ENCODE results near the gene SH2D3C.
"Not testable (repeated sequence)": the region's sequence is repeated elsewhere in the genome, so short reads cannot be mapped to it uniquely, and the experiment has no call there.

SH2D3C gene

GRCh38 chr9:127783111-127784008 lies 4.9 kb upstream of the SH2D3C start:
- H3K9me3 ChIP-seq, result no peaks in the 10 kb centered on the region
- peaks cover 5% of the 10 kb centered on the region for H3K4me1 ChIP-seq
- H3K4me3 ChIP-seq, result no peak overlapping the region
- peaks cover 20% of the 10 kb centered on the region for H3K36me3 ChIP-seq (replicated peaks)
- no peaks in the 10 kb centered on the region for H3K27me3 ChIP-seq (ENCODE audit: low read depth)
- in situ Hi-C loops (cut with MboI; ENCODE audit: low sequenced_read_pairs), result loop anchor here (5.0 kb wide), 1 partner anchor 46 kb away; the partner anchor contains the start of gene TOR2A
- DNase-seq (ENCODE audit: low spot score in 2 of 2), result no peak

DNA sequence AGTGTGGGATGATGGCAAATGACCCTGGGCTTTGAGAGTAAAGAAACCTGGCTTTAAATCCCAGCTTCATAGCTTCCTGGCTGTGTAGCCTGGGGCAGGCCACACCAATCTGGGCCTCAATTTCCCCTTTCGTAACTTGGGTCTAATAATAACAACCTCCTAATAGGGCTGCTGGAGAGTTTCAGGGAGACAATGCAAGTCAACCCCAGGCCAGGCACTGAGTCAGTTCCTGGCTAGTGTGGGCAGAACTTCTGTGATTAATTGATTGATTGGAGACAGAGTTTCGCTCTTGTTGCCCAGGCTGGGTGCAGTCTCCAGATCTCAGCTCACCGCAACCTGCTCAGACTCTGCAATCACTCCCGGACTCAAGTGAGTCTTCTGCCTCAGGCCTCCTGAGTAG lies 3.3 kb upstream of the SH2D3C start:
- Histone ChIP-seq H3K27me3 (ENCODE audit: low read depth) (no peaks in the 10 kb centered on the region), H3K4me1 (peaks cover 3% of the 10 kb centered on the region; the same call in 1 of the 2 replicates), H3K9me3 (no peaks in the 10 kb centered on the region), H3K4me3 (no peak overlapping the region), H3K36me3 (replicated peaks) (peaks cover 5% of the 10 kb centered on the region; the same call in 1 of the 2 replicates)
- in situ Hi-C loops (cut with MboI; ENCODE audit: low sequenced_read_pairs), result loop anchor here (5.0 kb wide), 1 partner anchor 45 kb away; the partner anchor contains the start of gene TOR2A
- no peak for DNase-seq (ENCODE audit: low spot score in 2 of 2)

GRCh38 chr9:127780909-127781308 lies 2.4 kb upstream of the SH2D3C start:
- in situ Hi-C loops (cut with MboI; ENCODE audit: low sequenced_read_pairs), result loop anchor here (5.0 kb wide), 1 partner anchor 44 kb away; the partner anchor contains the start of gene TOR2A
- not testable (repeated sequence) for H3K9me3 ChIP-seq; H3K4me3 ChIP-seq; H3K36me3 ChIP-seq (replicated peaks); H3K4me1 ChIP-seq; DNase-seq (ENCODE audit: low spot score in 2 of 2); H3K27me3 ChIP-seq (ENCODE audit: low read depth)

DNA sequence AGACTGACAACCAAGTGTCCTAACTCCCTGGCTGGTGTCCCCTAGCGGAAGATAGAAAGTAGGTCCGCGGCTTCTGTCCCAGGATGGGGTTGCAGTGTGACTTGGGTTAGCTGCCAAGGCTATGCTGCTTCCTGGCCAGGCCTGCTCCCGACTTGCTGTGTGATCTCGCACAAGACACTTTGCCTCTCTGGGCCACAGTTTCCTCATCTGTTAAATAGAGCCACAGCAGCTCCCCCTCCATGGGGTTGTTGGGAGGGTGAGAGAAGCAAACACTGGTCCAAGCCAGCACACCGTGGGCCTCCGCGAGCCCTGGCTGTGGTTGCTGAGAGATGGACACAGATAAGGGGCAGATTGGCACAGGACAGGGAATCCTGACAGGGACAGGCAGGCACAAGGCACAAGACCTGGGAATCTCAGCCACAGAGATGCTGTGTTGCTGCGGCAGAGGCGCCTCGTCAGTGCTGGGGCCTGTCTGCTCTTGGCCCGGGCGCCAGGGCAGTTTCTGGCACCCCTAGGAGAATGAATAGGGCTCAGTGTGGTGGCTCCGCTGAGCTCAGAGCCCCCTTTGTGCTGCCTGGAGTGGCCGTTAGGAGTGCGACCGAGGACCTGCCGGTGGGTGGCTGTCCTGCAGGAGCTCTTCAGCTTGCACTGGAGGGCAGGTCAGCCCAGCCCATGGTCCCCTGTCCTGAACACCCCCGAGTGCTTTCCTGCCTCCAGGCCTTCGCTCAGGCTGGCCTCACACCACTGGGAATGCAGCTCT lies 1.8 kb upstream of the SH2D3C start:
- Histone ChIP-seq H3K4me1 (peaks cover 3% of the 10 kb centered on the region; the same call in 1 of the 2 replicates), H3K27me3 (ENCODE audit: low read depth) (no peaks in the 10 kb centered on the region), H3K36me3 (replicated peaks) (no peaks in the 10 kb centered on the region), H3K9me3 (no peaks in the 10 kb centered on the region), H3K4me3 (no peak overlapping the region)
- DNase-seq (ENCODE audit: low spot score in 2 of 2), result no peak
- in situ Hi-C loops (cut with MboI; ENCODE audit: low sequenced_read_pairs), result loop anchor here (5.0 kb wide), 1 partner anchor 43 kb away; the partner anchor contains the start of gene TOR2A

DNA sequence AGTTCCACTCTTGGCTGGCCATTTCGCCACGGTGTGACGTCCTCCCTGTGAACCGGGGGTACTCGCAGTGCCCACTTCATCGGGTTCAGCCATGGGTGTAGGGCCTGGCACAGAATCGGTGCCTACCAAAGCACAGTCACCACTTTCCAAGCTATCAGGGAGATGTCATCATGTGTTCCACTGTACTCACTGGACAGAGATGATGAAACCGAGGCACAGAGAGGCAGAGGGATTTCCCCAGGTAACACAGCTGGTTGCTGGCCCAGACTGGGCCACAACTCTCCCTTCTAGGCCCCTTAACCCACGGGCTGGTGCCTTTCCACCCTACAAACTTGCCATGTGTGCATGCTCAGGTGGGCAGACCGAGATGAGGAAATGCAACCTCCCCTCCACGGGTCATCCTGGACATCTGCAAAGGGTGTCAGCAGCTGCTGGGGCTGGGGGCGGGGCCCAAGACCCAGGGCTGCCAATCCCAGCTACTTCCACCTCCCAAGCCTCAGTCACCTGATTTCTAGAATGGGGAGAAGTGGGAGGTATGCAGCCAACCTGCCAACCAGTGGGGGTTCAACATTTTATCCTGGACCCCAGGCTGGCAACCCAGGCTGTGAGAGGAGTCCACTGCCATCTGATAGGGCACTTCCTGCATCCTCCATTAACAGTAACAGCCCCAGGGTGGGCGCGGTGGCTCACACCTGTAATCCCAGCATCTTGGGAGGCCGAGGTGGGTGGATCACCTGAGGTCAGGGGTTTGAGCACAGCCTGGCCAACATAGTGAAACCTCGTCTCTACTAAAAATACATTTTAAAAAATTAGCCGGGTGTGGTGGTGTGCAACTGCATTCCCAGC lies 893 bp upstream of the SH2D3C start:
- no peak for DNase-seq (ENCODE audit: low spot score in 2 of 2)
- H3K4me3 ChIP-seq, result no peak overlapping the region
- H3K4me1 ChIP-seq, result no peaks in the 10 kb centered on the region
- no peaks in the 10 kb centered on the region for H3K9me3 ChIP-seq
- no peaks in the 10 kb centered on the region for H3K36me3 ChIP-seq (replicated peaks)
- no peaks in the 10 kb centered on the region for H3K27me3 ChIP-seq (ENCODE audit: low read depth)
- in situ Hi-C loops (cut with MboI; ENCODE audit: low sequenced_read_pairs), result no loop called here

DNA sequence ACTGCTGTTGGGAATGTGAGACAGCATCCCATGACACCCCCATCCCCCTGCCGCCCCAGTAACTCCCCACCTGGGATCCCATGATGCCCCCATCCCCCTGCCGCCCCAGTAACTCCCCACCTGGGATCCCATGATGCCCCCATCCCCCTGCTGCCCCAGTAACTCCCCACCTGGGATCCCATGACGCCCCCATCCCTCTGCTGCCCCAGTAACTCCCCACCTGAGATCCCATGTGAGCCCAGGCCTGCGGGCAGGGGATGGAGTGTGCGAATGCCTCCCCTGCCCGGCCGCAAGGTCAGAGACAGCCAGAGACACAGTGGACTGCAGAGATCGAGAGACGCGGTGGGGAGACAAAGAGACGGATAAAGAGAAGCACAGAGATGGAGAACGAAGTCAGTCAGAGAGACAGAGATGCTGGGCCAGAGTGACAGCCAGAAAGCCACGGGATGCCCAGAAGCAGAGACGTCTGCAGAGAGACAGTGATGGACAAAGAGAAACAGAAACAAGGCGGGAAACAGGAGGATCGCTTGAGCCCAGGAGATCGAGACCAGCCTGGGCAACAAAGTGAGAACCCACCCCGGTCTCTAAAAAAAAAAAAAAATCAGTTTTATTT lies 992 bp downstream of the SH2D3C start:
- Histone ChIP-seq H3K4me1 (no peaks in the 10 kb centered on the region), H3K4me3 (no peak overlapping the region), H3K36me3 (replicated peaks) (no peaks in the 10 kb centered on the region), H3K27me3 (ENCODE audit: low read depth) (no peaks in the 10 kb centered on the region), H3K9me3 (no peaks in the 10 kb centered on the region)
- DNase-seq (ENCODE audit: low spot score in 2 of 2), result no peak
- in situ Hi-C loops (cut with MboI; ENCODE audit: low sequenced_read_pairs), result no loop called here

GRCh38 chr9:127776924-127777289 lies 1.6 kb downstream of the SH2D3C start:
- Histone ChIP-seq H3K36me3 (replicated peaks) (no peaks in the 10 kb centered on the region), H3K27me3 (ENCODE audit: low read depth) (no peaks in the 10 kb centered on the region), H3K9me3 (no peaks in the 10 kb centered on the region), H3K4me3 (no peak overlapping the region), H3K4me1 (no peaks in the 10 kb centered on the region)
- no peak for DNase-seq (ENCODE audit: low spot score in 2 of 2)
- in situ Hi-C loops (cut with MboI; ENCODE audit: low sequenced_read_pairs), result no loop called here

DNA sequence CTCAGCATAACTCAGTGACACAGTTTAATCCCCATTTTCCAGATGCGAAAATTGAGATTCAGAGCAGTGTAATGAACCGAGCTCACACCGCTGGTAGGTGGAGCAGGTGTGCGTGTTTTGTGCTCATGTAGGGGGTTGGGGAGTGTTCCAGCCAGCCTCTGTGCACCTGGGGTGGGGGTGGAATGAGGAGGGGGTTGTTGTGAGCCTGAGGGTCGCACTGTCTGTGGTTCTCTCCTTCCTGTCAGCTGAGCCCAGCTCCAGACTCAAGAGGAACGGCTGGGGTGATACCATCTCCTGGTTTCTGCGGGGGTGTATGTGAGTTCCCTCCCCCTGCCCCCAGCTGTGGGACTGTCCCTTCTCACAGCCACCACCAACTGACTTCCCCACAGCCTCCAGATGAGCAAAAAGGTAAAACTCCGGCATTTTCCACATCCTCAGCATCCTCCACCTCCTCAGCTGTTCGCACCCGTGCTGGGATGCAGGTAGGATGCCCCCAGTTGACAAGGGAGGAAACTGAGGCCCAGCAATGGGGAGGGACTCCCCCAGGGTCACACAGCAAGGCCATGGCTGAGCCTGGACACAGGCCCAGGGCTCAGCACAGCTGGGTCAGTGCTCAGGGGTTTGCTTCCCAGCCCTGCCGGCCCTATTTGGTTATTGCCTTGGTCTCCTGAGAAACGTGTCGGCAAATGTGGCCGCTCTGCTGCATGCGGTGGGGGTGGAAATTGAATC lies 2.1 kb downstream of the SH2D3C start:
- no peaks in the 10 kb centered on the region for H3K27me3 ChIP-seq (ENCODE audit: low read depth)
- no peaks in the 10 kb centered on the region for H3K9me3 ChIP-seq
- H3K4me1 ChIP-seq, result no peaks in the 10 kb centered on the region
- H3K4me3 ChIP-seq, result no peak overlapping the region
- H3K36me3 ChIP-seq (replicated peaks), result no peaks in the 10 kb centered on the region
- peak in 1 of 2 experiments; percentile 53 for DNase-seq (ENCODE audit: low spot score in 2 of 2)
- in situ Hi-C loops (cut with MboI; ENCODE audit: low sequenced_read_pairs), result no loop called here

GRCh38 chr9:127773981-127774380 lies 4.5 kb downstream of the SH2D3C start:
- DNase-seq (ENCODE audit: low spot score in 2 of 2), result no peak
- in situ Hi-C loops (cut with MboI; ENCODE audit: low sequenced_read_pairs), result no loop called here
- no peak overlapping the region for H3K4me3 ChIP-seq
- 0 out of 2 replicates have a peak, but pooled peaks cover 5% of the 10 kb centered on the region for H3K4me1 ChIP-seq
- no peaks in the 10 kb centered on the region for H3K27me3 ChIP-seq (ENCODE audit: low read depth)
- no peaks in the 10 kb centered on the region for H3K36me3 ChIP-seq (replicated peaks)
- no peaks in the 10 kb centered on the region for H3K9me3 ChIP-seq

- no peaks in the 10 kb centered on the region for H3K9me3 ChIP-seq
- H3K27me3 ChIP-seq (ENCODE audit: low read depth), result no peaks in the 10 kb centered on the region
- H3K4me3 ChIP-seq, result no peak overlapping the region
- H3K36me3 ChIP-seq (replicated peaks), result no peaks in the 10 kb centered on the region
- DNase-seq (ENCODE audit: low spot score in 2 of 2), result no peak
- H3K4me1 ChIP-seq, result 0 out of 2 replicates have a peak, but pooled peaks cover 5% of the 10 kb centered on the region
- in situ Hi-C loops (cut with MboI; ENCODE audit: low sequenced_read_pairs), result no loop called here
Measured at GRCh38 chr9:127773272-127773671, 5.2 kb downstream of the SH2D3C start.

GRCh38 chr9:127772603-127773002 lies 5.9 kb downstream of the SH2D3C start:
- 0 out of 2 replicates have a peak, but pooled peaks cover 5% of the 10 kb centered on the region for H3K4me1 ChIP-seq
- H3K9me3 ChIP-seq, result no peaks in the 10 kb centered on the region
- no peaks in the 10 kb centered on the region for H3K27me3 ChIP-seq (ENCODE audit: low read depth)
- in situ Hi-C loops (cut with MboI; ENCODE audit: low sequenced_read_pairs), result no loop called here
- no peak overlapping the region for H3K4me3 ChIP-seq
- no peaks in the 10 kb centered on the region for H3K36me3 ChIP-seq (replicated peaks)
- DNase-seq (ENCODE audit: low spot score in 2 of 2), result no peak

GRCh38 chr9:127771570-127772189 lies 6.8 kb downstream of the SH2D3C start:
- H3K27me3 ChIP-seq (ENCODE audit: low read depth), result no peaks in the 10 kb centered on the region
- DNase-seq (ENCODE audit: low spot score in 2 of 2), result no peak
- in situ Hi-C loops (cut with MboI; ENCODE audit: low sequenced_read_pairs), result no loop called here
- H3K4me1 ChIP-seq, result 0 out of 2 replicates have a peak, but pooled peaks cover 5% of the 10 kb centered on the region
- H3K9me3 ChIP-seq, result no peaks in the 10 kb centered on the region
- peak overlapping the region; percentile 37 for H3K4me3 ChIP-seq
- no peaks in the 10 kb centered on the region for H3K36me3 ChIP-seq (replicated peaks)

Data from HAP-1 (cell line).